OCI-M1 (cell line): Measurements from ENCODE around the gene CD151.

Source experiments
- DNase-seq: peaks from one replicate; lab custom pipeline; 2025; lab: John Stamatoyannopoulos, UW

CD151 gene

DNA sequence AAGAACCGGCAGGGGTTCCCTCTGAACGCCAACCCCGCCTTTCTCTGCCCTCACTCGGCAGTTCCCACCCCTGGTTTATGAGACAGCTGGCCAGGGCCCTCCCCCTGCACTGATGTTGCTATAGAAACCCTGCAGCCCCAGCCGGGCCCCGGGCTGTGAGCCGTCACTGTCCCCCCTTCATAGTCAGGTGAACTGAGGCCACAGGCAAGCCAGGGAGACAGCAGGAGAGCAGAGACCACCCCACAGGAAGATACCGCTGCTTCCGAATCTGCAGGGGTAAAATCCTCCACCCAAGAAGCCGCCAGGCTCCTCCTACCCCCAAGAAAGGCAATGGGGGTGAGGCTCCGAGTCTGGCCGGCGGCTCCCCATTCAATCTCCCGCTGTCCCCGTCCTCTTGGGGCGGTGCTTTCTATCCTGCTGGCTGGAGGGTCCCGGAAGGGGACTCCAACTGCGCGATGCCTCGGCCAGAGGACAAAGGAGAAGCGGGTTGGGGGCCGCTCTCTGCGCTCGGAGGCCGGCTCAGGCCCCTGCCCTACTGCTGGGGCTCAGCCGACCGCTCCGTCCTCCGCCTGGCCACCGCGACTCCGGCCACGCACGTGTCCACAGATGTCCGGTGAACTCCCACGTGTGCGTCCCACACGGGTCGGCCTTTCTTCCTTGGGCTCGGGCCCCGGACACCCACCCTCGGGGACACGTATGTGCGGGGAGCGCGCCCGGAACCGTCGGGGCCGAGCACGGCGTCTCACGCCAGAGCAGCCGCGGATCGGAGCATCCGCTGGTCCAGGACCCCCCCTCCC, 35.3 kb upstream of the CD151 start:
- peak; percentile 78 for DNase-seq

GRCh38 chr11:798093-798713, 34.5 kb upstream of the CD151 start, which contains the start of gene SLC25A22:
Gene SLC25A22 (minus strand): TSS chr11:798281. CDS start chr11:795006, 3,275 bp downstream.
- peak; percentile 84 for DNase-seq

- DNase-seq: no peak
These were observed 33.0 kb upstream of the CD151 start for GRCh38 chr11:799641-800316.

DNA sequence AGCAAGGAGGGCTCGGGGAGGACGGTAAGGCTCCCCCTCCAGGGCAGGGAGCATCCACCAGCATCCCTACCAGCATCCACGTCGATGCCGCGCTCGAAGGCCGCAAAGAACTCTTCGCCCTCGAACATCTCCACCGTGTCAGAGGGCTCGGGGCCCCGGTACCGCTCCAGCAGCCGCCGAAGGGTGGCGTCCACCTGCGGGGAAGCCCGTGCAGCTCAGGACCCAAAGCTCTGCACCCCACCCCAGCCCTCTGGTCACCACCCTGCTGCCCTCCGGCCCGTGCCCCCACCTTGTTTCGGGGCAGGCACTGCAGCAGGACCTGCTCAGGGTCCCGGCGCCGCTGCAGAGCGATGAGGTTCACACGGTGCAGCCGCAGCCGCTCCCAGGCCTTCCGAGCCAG, 32.3 kb upstream of the CD151 start:
- DNase-seq: no peak

- no peak for DNase-seq
These were observed 31.5 kb upstream of the CD151 start for GRCh38 chr11:801097-801780.

DNA sequence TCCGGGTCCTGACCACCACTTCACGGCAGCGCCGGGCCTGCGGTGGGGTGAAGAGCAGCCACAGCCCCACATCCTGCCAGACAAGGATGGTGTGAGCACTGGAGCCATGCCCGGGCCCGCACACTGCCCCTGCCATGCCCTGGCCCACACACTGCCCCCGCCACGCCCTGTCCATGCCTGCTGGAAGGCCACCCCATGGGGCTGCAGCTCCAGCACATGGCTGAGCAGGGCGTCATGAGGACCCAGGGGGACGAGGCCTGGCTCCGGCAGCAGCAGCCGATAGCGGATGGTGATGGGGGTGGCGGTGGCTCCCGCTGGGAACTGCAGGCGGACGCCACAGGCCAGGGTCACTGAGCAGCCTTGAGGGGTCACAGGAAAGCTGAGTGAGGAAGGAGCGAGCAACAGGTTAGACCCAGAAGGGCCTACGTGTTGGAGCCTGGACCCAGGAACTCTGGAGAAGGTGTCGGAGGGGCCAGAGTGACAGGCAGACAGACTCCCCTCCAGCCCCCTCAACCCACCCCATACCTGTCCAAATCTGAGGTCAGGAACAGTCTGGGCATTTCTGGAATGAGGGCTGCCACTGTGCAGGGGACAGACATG, 30.6 kb upstream of the CD151 start:
- no peak for DNase-seq

- no peak for DNase-seq
These were observed 29.9 kb upstream of the CD151 start for GRCh38 chr11:802693-803466.

DNA sequence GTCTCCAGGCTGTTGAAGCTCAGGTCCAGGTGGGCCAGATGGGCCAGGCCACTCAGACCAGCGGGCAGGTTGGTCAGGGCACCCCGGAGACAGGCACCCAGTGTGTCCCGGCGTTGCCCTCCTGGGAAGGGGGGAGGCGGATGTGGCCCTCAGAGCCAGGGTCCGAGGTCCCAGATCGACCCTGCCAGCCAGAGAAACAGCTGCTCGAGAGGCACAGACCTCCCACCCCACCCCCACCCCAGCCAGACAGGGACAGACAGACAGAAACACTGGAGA, 29.3 kb upstream of the CD151 start:
- DNase-seq: no peak

DNA sequence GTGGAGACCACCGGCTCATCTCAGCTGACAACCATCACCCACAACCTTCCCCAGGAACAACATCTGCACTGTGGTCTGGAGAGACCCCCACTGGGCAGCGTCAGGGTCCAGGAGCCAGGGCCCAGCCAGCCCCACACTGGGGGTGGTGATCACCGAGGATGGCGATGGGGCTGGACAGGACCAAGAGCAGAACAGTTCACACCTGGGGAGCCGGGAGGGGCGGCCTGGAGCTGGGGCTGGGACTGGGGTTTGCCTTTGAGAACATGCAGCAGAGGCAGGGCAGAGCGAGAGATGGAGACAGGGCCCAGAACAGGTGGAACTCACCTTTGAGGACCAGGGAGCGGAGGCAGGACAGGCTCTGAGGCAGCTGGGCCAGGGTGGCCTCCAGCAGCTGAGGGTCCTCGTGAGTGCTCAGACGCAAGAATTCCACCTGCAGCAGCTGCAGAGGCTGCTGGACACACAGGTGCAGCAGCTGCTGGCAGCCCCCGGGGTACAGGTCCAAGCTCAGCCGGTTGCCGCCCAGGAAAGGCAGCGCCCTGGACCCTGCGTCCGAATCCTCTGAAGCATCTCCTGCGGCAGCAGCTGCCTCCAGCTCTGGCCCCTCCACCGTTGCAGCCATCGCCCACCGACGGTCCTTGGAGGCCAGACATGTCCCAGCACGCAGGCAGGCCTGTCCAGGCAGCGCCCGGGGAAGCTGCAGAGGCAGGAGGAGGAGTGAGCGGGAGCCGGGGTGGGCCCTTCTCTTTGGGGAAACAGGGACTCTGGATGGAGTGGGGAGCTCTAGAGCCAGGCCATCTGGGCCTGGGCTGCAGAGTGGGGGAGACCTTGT, 28.8 kb upstream of the CD151 start:
- DNase-seq: no peak

GRCh38 chr11:804599-804964, 28.2 kb upstream of the CD151 start:
- DNase-seq: no peak

DNA sequence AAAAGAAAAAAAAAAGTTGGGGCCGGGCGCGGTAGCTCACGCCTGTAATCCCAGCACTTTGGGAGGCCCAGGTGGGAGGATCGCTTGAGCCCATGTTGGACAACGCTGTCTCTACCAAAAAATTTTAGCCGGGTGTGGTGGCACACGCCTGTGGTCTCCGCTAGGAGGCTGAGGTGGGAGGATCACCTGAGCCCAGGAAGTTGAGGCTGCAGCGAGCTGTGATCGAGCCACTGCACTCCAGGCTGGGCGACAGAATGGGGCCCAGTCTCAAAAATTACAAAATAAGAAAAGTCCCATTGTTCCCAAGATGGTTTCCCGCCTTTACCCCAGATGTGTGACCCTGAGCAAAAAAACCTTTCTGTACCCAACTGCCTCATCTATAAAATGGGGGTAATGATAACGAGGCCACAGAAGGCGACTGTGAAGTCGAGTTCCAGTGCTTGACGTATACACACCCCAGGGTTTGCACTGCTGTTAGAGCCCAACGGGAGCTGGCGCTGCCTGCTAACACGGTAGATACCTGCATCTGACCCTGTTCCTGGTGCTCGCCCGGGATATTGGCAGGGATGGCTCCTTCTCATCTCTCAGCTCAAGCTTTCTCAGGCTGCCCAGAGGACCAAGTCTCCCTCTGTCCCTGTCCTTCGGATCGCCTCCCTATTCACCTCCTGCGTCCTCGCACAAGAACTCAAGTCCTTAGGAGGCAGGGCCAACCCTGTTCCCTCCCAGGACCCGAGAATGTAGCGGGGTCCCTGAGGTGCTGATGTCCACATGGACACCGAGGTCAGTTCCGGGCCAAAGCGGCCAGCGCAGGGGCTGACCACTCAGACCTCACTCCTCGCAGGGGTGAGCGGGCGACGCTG, 24.1 kb upstream of the CD151 start:
- DNase-seq: peak; percentile 64

DNA sequence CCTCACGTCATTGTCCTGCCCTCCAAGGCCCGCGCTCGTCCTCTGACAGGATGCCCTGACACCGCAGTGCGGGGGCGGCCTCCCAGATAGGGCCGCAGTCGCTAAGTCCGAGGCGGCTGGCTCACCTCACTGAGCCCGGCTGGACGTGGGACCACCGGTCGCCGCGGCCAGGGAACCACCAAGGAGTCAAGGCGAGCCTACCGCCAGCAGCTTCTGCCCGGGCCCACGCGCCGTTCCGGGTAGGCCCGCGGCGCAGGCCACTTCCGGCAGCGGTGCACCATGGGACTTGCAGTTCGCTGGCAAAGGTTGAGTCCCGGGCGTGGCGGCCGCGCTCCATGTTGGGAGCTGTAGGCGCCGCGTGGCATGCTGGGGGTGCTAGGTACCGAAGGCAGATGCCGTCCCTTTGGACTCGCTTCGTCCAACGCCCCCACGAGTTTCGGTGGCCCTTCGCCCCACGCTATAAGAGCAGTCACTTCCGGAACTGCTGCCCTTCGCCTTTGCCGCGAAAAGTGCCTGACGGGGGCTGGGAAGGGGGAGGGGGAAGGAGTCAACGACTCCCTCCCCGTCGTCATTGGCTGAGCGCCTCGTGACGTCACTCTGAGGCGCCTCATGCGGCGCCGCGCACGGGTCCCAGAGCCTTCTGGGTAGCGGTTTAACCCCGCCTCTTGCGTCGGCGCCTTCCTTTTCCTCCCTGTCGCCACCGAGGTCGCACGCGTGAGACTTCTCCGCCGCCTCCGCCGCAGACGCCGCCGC, 23.3 kb upstream of the CD151 start, which contains the start of gene RPLP2:
Gene RPLP2 (plus strand): TSS at position 681 of the 753 bp plus-strand sequence. CDS start 268 bp downstream, outside the sequence.
- peak; percentile 99 for DNase-seq

DNA sequence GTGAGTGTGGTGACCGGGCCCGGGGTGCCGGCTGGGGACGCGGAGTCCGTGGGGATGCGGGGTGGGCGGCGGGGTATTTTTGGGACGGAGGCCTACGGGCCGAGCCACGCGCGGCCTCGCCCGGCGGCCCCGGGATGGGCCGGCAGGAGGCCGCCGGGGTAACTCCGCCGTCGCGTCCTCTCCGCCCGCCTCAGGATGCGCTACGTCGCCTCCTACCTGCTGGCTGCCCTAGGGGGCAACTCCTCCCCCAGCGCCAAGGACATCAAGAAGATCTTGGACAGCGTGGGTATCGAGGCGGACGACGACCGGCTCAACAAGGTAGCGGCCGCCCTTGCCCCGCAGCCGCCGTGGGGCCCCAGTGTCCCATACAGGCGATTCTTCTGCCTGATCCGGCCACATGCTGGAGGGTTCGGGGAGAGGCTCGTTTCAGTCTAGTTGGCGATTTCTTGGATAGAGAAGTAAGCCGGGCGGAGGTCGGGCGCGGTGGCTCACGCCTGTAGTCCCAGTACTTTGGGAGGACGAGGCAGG, 22.6 kb upstream of the CD151 start:
- DNase-seq: no peak

GRCh38 chr11:811446-812245, 21.1 kb upstream of the CD151 start:
- DNase-seq: no peak

GRCh38 chr11:812390-812789, 20.4 kb upstream of the CD151 start:
- no peak for DNase-seq

GRCh38 chr11:813072-813455, 19.7 kb upstream of the CD151 start:
- DNase-seq: no peak

- DNase-seq: no peak
These were observed 19.2 kb upstream of the CD151 start for GRCh38 chr11:813456-814096.
